K562 (cell line): ENCODE data around the gene MRPL52. TPM values are rescaled to one million over a fixed set of nuclear protein-coding genes. Genes with fewer than 3 reads are reported as not detected.

Source experiments
- ATAC-seq: fragments of 200-7000 bp; cut with Tn5 transposase; 3 replicates; pipeline ENCODE4 v1.9.1; 2020; ENCODE audit warnings: moderate library complexity
- BruUV-seq: library from RNA; stranded (reverse); fragments of 400-500 nt; replicated peaks from 2 replicates; lab custom pipeline; 2021; lab: Mats Ljungman, UMichigan
- CTCF ChIA-PET: fragments of 300-600 bp; formaldehyde crosslinking; extraction: SDS; loops from one replicate; lab custom pipeline; 2021; ENCODE audit warnings: low intra/inter-chr PET ratio; lab: Yijun Ruan, JAX
- POLR2A ChIA-PET: fragments of 300-600, 350-650 bp; sonication (Branson Sonifier 250); formaldehyde crosslinking; extraction: SDS; loops from one replicate; lab custom pipeline; 2021; ENCODE audit warnings: antibody characterized with exemption, inconsistent platforms; lab: Yijun Ruan, JAX
- DNase-seq, 4 experiments: peaks; one replicate each; pipeline versions ENCODE4 v3.0.0 to v3.0.0-alpha.2; 2011 to 2018; ENCODE audit warnings: low spot score in 3 of 4, mixed read lengths in 3 of 4; ENCODE audit errors: extremely low read depth in 1 of 4
- FAIRE-seq: peaks from 2 replicates; lab custom pipeline; 2011; peaks lifted over from hg19 to GRCh38; lab: Jason Lieb, UNC
- H2AFZ ChIP-seq: 2 replicates; pipeline ENCODE4 v1.6.0; 2011; ENCODE audit warnings: low read depth, low read length, control low read depth, inconsistent platforms
- H3K27ac ChIP-seq: fragments of 200-600 bp; 3 replicates; pipeline ENCODE4 v1.8.0; 2011; ENCODE audit warnings: low read depth, mild to moderate bottlenecking, control low read depth, inconsistent platforms, low read length, moderate library complexity, mixed read lengths; ENCODE audit errors: extremely low read depth
- H3K27me3 ChIP-seq, 2 experiments: fragments of 300-600 bp in 1 of 2; 2 replicates in 1 of 2; 3 replicates in 1 of 2; pipeline versions ENCODE4 v1.6.0 to v1.8.0; 2011; ENCODE audit warnings: inconsistent platforms in 2 of 2, low read length in 2 of 2, mild to moderate bottlenecking in 1 of 2, mixed read lengths in 1 of 2, moderate library complexity in 1 of 2; ENCODE audit not compliant: control insufficient read depth in 2 of 2, insufficient read depth in 2 of 2
- H3K36me3 ChIP-seq: fragments of 300-600 bp; 3 replicates; pipeline ENCODE4 v1.8.0; 2011; ENCODE audit warnings: mild to moderate bottlenecking, low read length, inconsistent platforms; ENCODE audit not compliant: control insufficient read depth, insufficient read depth
- H3K4me1 ChIP-seq, 2 experiments: fragments of 200-600 bp in 1 of 2; replicated peaks in 1 of 2; 2 replicates in 1 of 2; 3 replicates in 1 of 2; pipeline versions ENCODE4 v1.5.1 to v1.8.0; 2011; ENCODE audit warnings: inconsistent platforms in 2 of 2, low read length in 2 of 2, mild to moderate bottlenecking in 1 of 2, mixed read lengths in 1 of 2, moderate library complexity in 1 of 2; ENCODE audit not compliant: control insufficient read depth in 2 of 2, insufficient read depth in 2 of 2
- H3K4me2 ChIP-seq: 2 replicates; pipeline ENCODE4 v1.6.1; 2011; ENCODE audit warnings: low read length, control low read depth, inconsistent platforms, mixed read lengths; ENCODE audit not compliant: insufficient read depth
- H3K4me3 ChIP-seq: fragments of 200-600 bp; sonication (generic), shearing (Covaris generic); 2 replicates; pipeline ENCODE4 v1.5.1; 2016; ENCODE audit warnings: control low read depth, inconsistent platforms
- H3K79me2 ChIP-seq: fragments of 200-600 bp; 3 replicates; pipeline ENCODE4 v1.8.0; 2011; ENCODE audit warnings: low read length, inconsistent platforms; ENCODE audit not compliant: control insufficient read depth, insufficient read depth
- H3K9ac ChIP-seq, 2 experiments: 2 replicates each; pipeline versions ENCODE4 v1.6.0 to v1.6.1; 2011; ENCODE audit warnings: low read depth in 2 of 2, low read length in 2 of 2, control low read depth in 1 of 2, inconsistent platforms in 1 of 2, mild to moderate bottlenecking in 1 of 2, mixed read lengths in 1 of 2; ENCODE audit not compliant: insufficient read depth in 1 of 2
- H3K9me1 ChIP-seq: one replicate; pipeline ENCODE4 v1.6.0; 2011; ENCODE audit warnings: inconsistent platforms, mild to moderate bottlenecking, low read length, moderate library complexity; ENCODE audit not compliant: control insufficient read depth, insufficient read depth
- H3K9me3 ChIP-seq: replicated peaks from 2 replicates; pipeline ENCODE4 v1.5.1; 2011; ENCODE audit warnings: low read depth, low read length, inconsistent platforms; ENCODE audit not compliant: control insufficient read depth, insufficient read depth
- H4K20me1 ChIP-seq: replicated peaks from 2 replicates; pipeline ENCODE4 v1.6.1; 2011; ENCODE audit warnings: low read length, inconsistent platforms, mixed read lengths; ENCODE audit not compliant: control insufficient read depth, insufficient read depth
- ASH1L ChIP-seq: fragments of 450-650 bp; IDR thresholded peaks from 2 replicates; pipeline ENCODE4 v1.6.1; 2018; ENCODE audit warnings: borderline replicate concordance, mild to moderate bottlenecking, low read depth; ENCODE audit not compliant: partially characterized antibody
- BCOR ChIP-seq: fragments of 450-650 bp; IDR thresholded peaks from 2 replicates; pipeline ENCODE4 v1.6.1; 2016
- CHAMP1 ChIP-seq: fragments of 450-650 bp; IDR thresholded peaks from 2 replicates; pipeline ENCODE4 v1.6.1; 2016; ENCODE audit warnings: mild to moderate bottlenecking
- ETV6 ChIP-seq, 3 experiments: fragments of 150-350 bp in 1 of 3; sonication (generic) in 1 of 3; formaldehyde crosslinking in 1 of 3; IDR thresholded peaks; 2 replicates each; pipeline versions ENCODE4 v1.6.1 to v1.8.0; 2014 to 2022; ENCODE audit warnings: borderline replicate concordance in 2 of 3, low read depth in 2 of 3, antibody characterized with exemption in 1 of 3, low read length in 1 of 3, mild to moderate bottlenecking in 1 of 3, missing genetic modification reagents in 1 of 3
- JUN ChIP-seq, 2 experiments: sonication (generic) in 1 of 2; formaldehyde crosslinking in 1 of 2; IDR thresholded peaks; 2 replicates each; pipeline versions ENCODE4 v1.6.1 to v1.8.0; 2012 to 2022; ENCODE audit warnings: borderline replicate concordance in 2 of 2, mild to moderate bottlenecking in 2 of 2, improper control_type of control experiment in 1 of 2, low read depth in 1 of 2, low read length in 1 of 2, missing genetic modification reagents in 1 of 2
- MEF2D ChIP-seq: conservative IDR thresholded peaks from 2 replicates; pipeline ENCODE4 v1.6.1; 2016; ENCODE audit warnings: low read depth, missing genetic modification characterization, missing compliant biosample characterization
- POLR2AphosphoS5 ChIP-seq: IDR thresholded peaks from 2 replicates; pipeline ENCODE4 v1.6.1; 2011; ENCODE audit warnings: mild to moderate bottlenecking, low read depth, low read length, moderate library complexity; ENCODE audit not compliant: control insufficient read depth, insufficient read depth
- RBFOX2 ChIP-seq: fragments of 200-400 bp; formaldehyde crosslinking; IDR thresholded peaks from 2 replicates; pipeline ENCODE4 v1.6.1; 2017; ENCODE audit warnings: low read depth, mild to moderate bottlenecking, low read length, moderate library complexity
- VEZF1 ChIP-seq: fragments of 200-800 bp; sonication (Bioruptor generic); IDR thresholded peaks from 2 replicates; pipeline ENCODE4 v1.6.1; 2017; ENCODE audit warnings: missing genetic modification characterization, missing compliant biosample characterization
- ZNF134 ChIP-seq: fragments of 250-450 bp; sonication (Bioruptor Pico); conservative IDR thresholded peaks from 2 replicates; pipeline ENCODE4 v1.4.0; 2020
- ZNF444 ChIP-seq: fragments of 250-450 bp; sonication (Bioruptor Pico); IDR thresholded peaks from 2 replicates; pipeline ENCODE4 v1.4.0; 2020; ENCODE audit warnings: mild to moderate bottlenecking, moderate library complexity
- ZNF512 ChIP-seq: IDR thresholded peaks from 2 replicates; pipeline ENCODE4 v1.6.1; 2016; ENCODE audit warnings: missing genetic modification characterization, missing compliant biosample characterization
- WGBS: fragments of 100-300 bp; shearing (Covaris generic); methylation state at CpG from one replicate; pipeline ENCODE4 v1.1.6; 2016; ENCODE audit warnings: low coverage, mixed read lengths; ENCODE audit not compliant: insufficient coverage; ENCODE audit errors: missing lambda C conversion rate; 5-methylcytosine and 5-hydroxymethylcytosine counted together
- in situ Hi-C: fragments of 300-500 bp; cut with MboI; formaldehyde crosslinking; loops from 4 replicates; pipeline ENCODE4 v1.15.0; 2018; ENCODE audit warnings: inconsistent platforms, mixed read lengths
- intact Hi-C: fragments of 100-400 bp; cut with micrococcal nuclease; formaldehyde crosslinking; loops from 2 replicates; pipeline ENCODE4 v1.14.2; 2022
- polyA plus RNA-seq, 8 experiments: library from polyadenylated mRNA; depleted of rRNA in 4 of 8; stranded (reverse) in 5 of 8; unstranded in 3 of 8; fragments of >200 nt; fragmentation: Nextera tagmentation in 2 of 8; fragmentation: Illumina TruSeq in 1 of 8; extraction: Ambion mirVana in 2 of 8; extraction: Trizol in 1 of 8; gene quantifications; 2 replicates each; pipeline versions ENCODE4 v1.2.1 to v1.2.3, GENCODE V29; 2011 to 2014; ENCODE audit warnings: inconsistent platforms in 1 of 8, missing spikeins in 1 of 8
- total RNA-seq, 7 experiments: library from RNA; depleted of rRNA in 6 of 7; stranded (reverse); fragments of >200 nt in 6 of 7; fragmentation: Illumina TruSeq in 2 of 7; extraction: Trizol in 2 of 7; gene quantifications; 2 replicates each; pipeline versions ENCODE4 v1.2.1 to v1.2.3, GENCODE V29; 2011 to 2021; ENCODE audit warnings: low replicate concordance in 1 of 7

MRPL52 gene
- total and polyA plus RNA-seq, 9 of the 15 experiments (the other 6 are each of a cell fraction or from before 2014, with no cell fraction given): 56.5 to 213 (median 168) TPM

- TF ChIP-seq VEZF1 (CRISPR knock-in tag) (no peak), POLR2AphosphoS5 (no peak), RBFOX2 (no peak), ETV6 (IDR thresholded peaks at IDR 0.05; ENCODE audit: borderline replicate concordance in 1 of 2, low read depth in 2 of 2, low read length in 1 of 2) (no peak), ETV6 (CRISPR knock-in tag; IDR thresholded peaks at IDR 0.05; ENCODE audit: borderline replicate concordance) (no peak), MEF2D (tag) (no peak)
- TF ChIP-seq, all 486 proteins: peak for 0
Measured at GRCh38 chr14:22852599-22852939, 22.9 kb downstream of the MRPL52 start (continued).

GRCh38 chr14:22852940-22853767, 23.5 kb downstream of the MRPL52 start:
- Histone ChIP-seq H3K27ac (peak overlapping the region; percentile 86), H3K4me1 (peaks cover under 1 to 23% of the 10 kb centered on the region in 2 experiments; a peak in 3 of 5 replicates), H3K9me1 (no peaks in the 10 kb centered on the region), H3K4me2 (peak overlapping the region; percentile 100), H3K36me3 (no peaks in the 10 kb centered on the region), H2AFZ (peak overlapping the region; percentile 100), H4K20me1 (no peaks in the 10 kb centered on the region), H3K4me3 (peak overlapping the region; percentile 47), H3K9me3 (no peaks in the 10 kb centered on the region; the same call in 1 of the 2 replicates), H3K27me3 (no peaks in the 10 kb centered on the region), H3K9ac (peak overlapping the region; percentile 90), H3K79me2 (no peaks in the 10 kb centered on the region)
- in situ Hi-C loops: no loop called here
- ATAC-seq: peak; percentile 95
- no TSS peak for BruUV-seq
- 2% methylated on average over 20 of the region's 20 CpGs for WGBS
- intact Hi-C loops: loop anchor here (1.0 to 2.0 kb wide), 8 partner anchors 31 to 475 kb away; no protein-coding TSS in a partner anchor
- FAIRE-seq: peak; percentile 92
- POLR2A ChIA-PET: interaction anchor here (0.6 to 1.8 kb wide), 6 partner anchors 23 to 412 kb away, joined by 3 to 5 read pairs (median 4); partner anchors contain the start of gene MRPL52
- CTCF ChIA-PET: interaction anchor here (0.7 to 4.3 kb wide), 15 partner anchors 21 to 475 kb away, joined by 3 to 68 read pairs (median 8); no protein-coding TSS in a partner anchor
- DNase-seq: peak; percentile 81 to 88 (median 86)
- TF ChIP-seq CHAMP1: no peak
- TF ChIP-seq ZNF134 (CRISPR knock-in tag): no peak
- TF ChIP-seq ZNF512: no peak
- TF ChIP-seq ASH1L: no peak
- TF ChIP-seq ZNF444: no peak
- TF ChIP-seq JUN (IDR thresholded peaks at IDR 0.05; ENCODE audit: borderline replicate concordance, low read depth, low read length): no peak; the same call in 1 of the 2 replicates
- no peak for TF ChIP-seq JUN (CRISPR knock-in tag; IDR thresholded peaks at IDR 0.05; ENCODE audit: borderline replicate concordance)
- no peak for TF ChIP-seq BCOR
